Measurements from ENCODE around the gene EPHA4.

Gene EPHA4

GRCh38 chr2:221561770-221562169 is 10.3 kb downstream of the EPHA4 start:
- Histone ChIP-seq H3K27me3 (replicated peaks; ENCODE audit: control insufficient read depth, insufficient read depth, low read length) (no peaks in the 10 kb centered on the region), H3K36me3 (ENCODE audit: control insufficient read depth, insufficient read depth, low read length) (no peaks in the 10 kb centered on the region), H3K4me3 (replicated peaks; ENCODE audit: low read depth, low read length) (no peak overlapping the region)
- TF ChIP-seq CTCF (IDR thresholded peaks at IDR 0.05; ENCODE audit: insufficient read depth, low read length, poor library complexity, severe bottlenecking): no peak
- no peak for DNase-seq (ENCODE audit: extremely low read depth, insufficient read length)

- Histone ChIP-seq H3K4me3 (replicated peaks; ENCODE audit: low read depth, low read length) (no peak overlapping the region), H3K36me3 (ENCODE audit: control insufficient read depth, insufficient read depth, low read length) (no peaks in the 10 kb centered on the region), H3K27me3 (replicated peaks; ENCODE audit: control insufficient read depth, insufficient read depth, low read length) (no peaks in the 10 kb centered on the region)
- DNase-seq (ENCODE audit: extremely low read depth, insufficient read length): no peak
- no peak for TF ChIP-seq CTCF (IDR thresholded peaks at IDR 0.05; ENCODE audit: insufficient read depth, low read length, poor library complexity, severe bottlenecking)
Observed at GRCh38 chr2:221559991-221560390, 12.1 kb downstream of the EPHA4 start.

GRCh38 chr2:221558107-221558506 is 14.0 kb downstream of the EPHA4 start:
- Histone ChIP-seq H3K36me3 (ENCODE audit: control insufficient read depth, insufficient read depth, low read length) (no peaks in the 10 kb centered on the region), H3K27me3 (replicated peaks; ENCODE audit: control insufficient read depth, insufficient read depth, low read length) (no peaks in the 10 kb centered on the region), H3K4me3 (replicated peaks; ENCODE audit: low read depth, low read length) (no peak overlapping the region)
- DNase-seq (ENCODE audit: extremely low read depth, insufficient read length): no peak
- no peak for TF ChIP-seq CTCF (IDR thresholded peaks at IDR 0.05; ENCODE audit: insufficient read depth, low read length, poor library complexity, severe bottlenecking)

GRCh38 chr2:221555494-221555846 is 16.6 kb downstream of the EPHA4 start:
- TF ChIP-seq CTCF (IDR thresholded peaks at IDR 0.05; ENCODE audit: insufficient read depth, low read length, poor library complexity, severe bottlenecking): no peak

DNA sequence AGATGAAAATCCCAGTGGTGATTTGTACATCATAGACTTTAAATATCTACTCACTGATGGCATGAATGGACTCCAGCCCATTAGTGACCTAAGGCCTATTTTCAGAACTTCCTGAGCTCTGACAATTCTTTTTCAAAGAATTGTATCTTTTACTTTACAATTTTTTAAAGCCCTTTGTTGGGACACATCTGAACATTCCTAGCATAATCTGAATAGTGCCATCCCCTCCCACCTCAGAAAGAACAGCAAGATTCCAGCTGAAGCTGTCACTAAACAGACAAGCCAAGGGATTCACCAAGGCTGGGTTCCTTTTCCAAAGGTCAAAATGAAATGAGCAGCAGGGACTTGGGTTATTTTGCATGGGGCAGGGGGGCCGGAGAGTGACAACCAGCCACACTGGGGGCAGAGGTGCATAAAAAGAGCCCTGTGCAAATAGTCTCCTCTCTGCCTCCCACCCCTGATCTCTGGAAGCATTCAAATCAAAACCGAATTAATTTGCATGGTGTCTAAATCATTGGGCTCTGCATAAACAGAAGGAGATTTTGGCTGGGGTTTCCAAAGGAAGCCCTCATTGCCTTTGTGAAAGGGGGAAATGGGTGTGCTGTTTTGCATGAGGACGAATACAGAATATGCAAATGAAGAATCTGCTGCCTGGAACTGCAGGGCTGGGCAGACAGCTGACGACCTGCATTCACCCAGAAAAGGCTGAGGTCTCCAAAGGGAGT is 17.2 kb downstream of the EPHA4 start:
- Histone ChIP-seq H3K36me3 (ENCODE audit: control insufficient read depth, insufficient read depth, low read length) (no peaks in the 10 kb centered on the region), H3K4me3 (replicated peaks; ENCODE audit: low read depth, low read length) (no peak overlapping the region), H3K27me3 (replicated peaks; ENCODE audit: control insufficient read depth, insufficient read depth, low read length) (no peaks in the 10 kb centered on the region)
- DNase-seq (ENCODE audit: extremely low read depth, insufficient read length): peak; percentile 20
- no peak for TF ChIP-seq CTCF (IDR thresholded peaks at IDR 0.05; ENCODE audit: insufficient read depth, low read length, poor library complexity, severe bottlenecking)

More at GRCh38 chr2:221555494-221555846, 16.6 kb downstream of the EPHA4 start:
- no peak for DNase-seq (ENCODE audit: extremely low read depth, insufficient read length)
- Histone ChIP-seq H3K36me3 (ENCODE audit: control insufficient read depth, insufficient read depth, low read length) (no peaks in the 10 kb centered on the region), H3K27me3 (replicated peaks; ENCODE audit: control insufficient read depth, insufficient read depth, low read length) (no peaks in the 10 kb centered on the region), H3K4me3 (replicated peaks; ENCODE audit: low read depth, low read length) (no peak overlapping the region)

GRCh38 chr2:221553333-221553732 is 18.8 kb downstream of the EPHA4 start:
- no peaks in the 10 kb centered on the region for H3K27me3 ChIP-seq (replicated peaks; ENCODE audit: control insufficient read depth, insufficient read depth, low read length)
- TF ChIP-seq CTCF (IDR thresholded peaks at IDR 0.05; ENCODE audit: insufficient read depth, low read length, poor library complexity, severe bottlenecking): no peak
- no peak for DNase-seq (ENCODE audit: extremely low read depth, insufficient read length)
- H3K4me3 ChIP-seq (replicated peaks; ENCODE audit: low read depth, low read length): no peak overlapping the region
- no peaks in the 10 kb centered on the region for H3K36me3 ChIP-seq (ENCODE audit: control insufficient read depth, insufficient read depth, low read length)
